HEK293T (cell line): ENCODE results near the gene NRK.

Experiments used
- FOXA1 ChIP-seq: fragments of 450-650 bp; IDR thresholded peaks from 2 replicates; pipeline ENCODE4 v1.6.1; 2016; ENCODE audit warnings: mild to moderate bottlenecking
- FOXM1 ChIP-seq: fragments of 450-650 bp; IDR thresholded peaks from 2 replicates; pipeline ENCODE4 v1.6.1; 2017; ENCODE audit warnings: mild to moderate bottlenecking, borderline replicate concordance
- SP1 ChIP-seq: fragments of 450-650 bp; IDR thresholded peaks from 2 replicates; pipeline ENCODE4 v1.6.1; 2017

- TF ChIP-seq SP1 (no peak), FOXA1 (no peak), FOXM1 (no peak)
Observed at GRCh38 chrX:105821471-105822121, 743 bp upstream of the NRK start.
